GM12878 (cell line): ENCODE measurements around the gene SYNDIG1. TPM values are rescaled to one million over a fixed set of nuclear protein-coding genes. Genes with fewer than 3 reads are reported as not detected.

Experiments
- ATAC-seq: fragments of 200-7000 bp; cut with Tn5 transposase; 3 replicates; pipeline ENCODE4 v1.9.1; 2020; ENCODE audit warnings: mild to moderate bottlenecking, moderate library complexity
- BruUV-seq: library from RNA; stranded (reverse); fragments of 400-500 nt; replicated peaks from 2 replicates; lab custom pipeline; 2021; lab: Mats Ljungman, UMichigan
- CTCF ChIA-PET: fragments of 300-600 bp; sonication (Branson Sonifier 250); formaldehyde crosslinking; extraction: SDS; loops from one replicate; lab custom pipeline; 2021; ENCODE audit warnings: inconsistent platforms; lab: Yijun Ruan, JAX
- POLR2A ChIA-PET: fragments of 350-600 bp; formaldehyde crosslinking; extraction: SDS; loops from one replicate; lab custom pipeline; 2021; ENCODE audit warnings: inconsistent platforms; lab: Charles Lee
- RAD21 ChIA-PET: fragments of 300-600 bp; sonication (Branson Sonifier 250); formaldehyde crosslinking; loops from one replicate; lab custom pipeline; 2023; ENCODE audit warnings: antibody characterized with exemption; ENCODE audit not compliant: unreplicated experiment; lab: Charles Lee
- SMC1A ChIA-PET: fragments of 300-600 bp; sonication (Branson Sonifier 250); formaldehyde crosslinking; loops from one replicate; lab custom pipeline; 2023; ENCODE audit not compliant: unreplicated experiment, uncharacterized antibody; lab: Charles Lee
- DNase-seq: peaks from one replicate; pipeline ENCODE4 v3.0.0-alpha.2; 2011; ENCODE audit warnings: low read depth, low spot score
- FAIRE-seq: peaks from 3 replicates; lab custom pipeline; 2011; peaks lifted over from hg19 to GRCh38; lab: Jason Lieb, UNC
- H2AFZ ChIP-seq: 2 replicates; pipeline ENCODE4 v1.6.0; 2011; ENCODE audit warnings: low read depth, low read length, control low read depth; ENCODE audit not compliant: control insufficient read depth
- H3K27ac ChIP-seq: 2 replicates; pipeline ENCODE4 v1.5.1; 2011; ENCODE audit warnings: control low read depth; ENCODE audit not compliant: control insufficient read depth, insufficient read depth
- H3K27me3 ChIP-seq, 2 experiments: replicated peaks in 1 of 2; 2 replicates each; pipeline versions ENCODE4 v1.6.0 to v1.6.1; 2011; ENCODE audit warnings: low read length in 1 of 2; ENCODE audit not compliant: control insufficient read depth in 2 of 2, insufficient read depth in 2 of 2
- H3K36me3 ChIP-seq, 2 experiments: 2 replicates each; pipeline ENCODE4 v1.5.1; 2011; ENCODE audit warnings: low read length in 1 of 2; ENCODE audit not compliant: control insufficient read depth in 2 of 2, insufficient read depth in 2 of 2
- H3K4me1 ChIP-seq: 2 replicates; pipeline ENCODE4 v1.6.1; 2011; ENCODE audit warnings: mild to moderate bottlenecking, low read length, moderate library complexity, mixed read lengths; ENCODE audit not compliant: control insufficient read depth, insufficient read depth
- H3K4me2 ChIP-seq: 2 replicates; pipeline ENCODE4 v1.6.0; 2011; ENCODE audit warnings: control low read depth; ENCODE audit not compliant: control insufficient read depth, insufficient read depth
- H3K4me3 ChIP-seq: fragments of 200-600 bp; sonication (generic); 2 replicates; pipeline ENCODE4 v1.5.1; 2016
- H3K79me2 ChIP-seq: 2 replicates; pipeline ENCODE4 v1.6.0; 2011; ENCODE audit warnings: low read length; ENCODE audit not compliant: control insufficient read depth, insufficient read depth
- H3K9ac ChIP-seq: 2 replicates; pipeline ENCODE4 v1.8.0; 2011; ENCODE audit warnings: low read length, control low read depth, mixed read lengths; ENCODE audit not compliant: control insufficient read depth, insufficient read depth
- H3K9me3 ChIP-seq: replicated peaks from 3 replicates; pipeline ENCODE4 v1.5.1; 2011; ENCODE audit warnings: mild to moderate bottlenecking, low read length; ENCODE audit not compliant: control insufficient read depth, insufficient read depth
- H4K20me1 ChIP-seq: 2 replicates; pipeline ENCODE4 v1.6.0; 2011; ENCODE audit not compliant: control insufficient read depth, insufficient read depth
- CBX3 ChIP-seq: fragments of 200-600 bp; sonication (generic); IDR thresholded peaks from 2 replicates; pipeline ENCODE4 v1.6.1; 2016; ENCODE audit warnings: low read depth, borderline replicate concordance
- CTCF ChIP-seq, 3 experiments: IDR thresholded peaks in 2 of 3; conservative IDR thresholded peaks in 1 of 3; 2 replicates each; pipeline ENCODE4 v1.5.1; 2011; ENCODE audit warnings: low read depth in 3 of 3, low read length in 3 of 3, mild to moderate bottlenecking in 3 of 3, control low read depth in 2 of 3, moderate library complexity in 2 of 3, inconsistent platforms in 1 of 3, mixed read lengths in 1 of 3; ENCODE audit not compliant: control insufficient read depth in 2 of 3, insufficient read depth in 1 of 3; ENCODE audit errors: extremely low read depth in 1 of 3
- ELK1 ChIP-seq: IDR thresholded peaks from 2 replicates; pipeline ENCODE4 v1.6.1; 2012; ENCODE audit warnings: low read depth, low read length, improper control_type of control experiment
- EP300 ChIP-seq, 2 experiments: fragments of 150-350 bp in 1 of 2; IDR thresholded peaks; 2 replicates each; pipeline ENCODE4 v1.6.1; 2011 to 2012; ENCODE audit warnings: low read depth in 2 of 2, low read length in 2 of 2, borderline replicate concordance in 1 of 2, improper control_type of control experiment in 1 of 2, inconsistent platforms in 1 of 2; ENCODE audit not compliant: control insufficient read depth in 1 of 2
- ESRRA ChIP-seq: IDR thresholded peaks from 2 replicates; pipeline ENCODE4 v1.6.1; 2012; ENCODE audit warnings: mild to moderate bottlenecking, low read length, improper control_type of control experiment
- PML ChIP-seq: IDR thresholded peaks from 2 replicates; pipeline ENCODE4 v1.6.1; 2012; ENCODE audit warnings: low read length, inconsistent platforms
- SIX5 ChIP-seq: IDR thresholded peaks from 2 replicates; pipeline ENCODE4 v1.6.1; 2011; ENCODE audit warnings: mild to moderate bottlenecking, low read depth, low read length, moderate library complexity; ENCODE audit not compliant: severe bottlenecking
- SREBF1 ChIP-seq: IDR thresholded peaks from 2 replicates; pipeline ENCODE4 v1.6.1; 2012; ENCODE audit warnings: mild to moderate bottlenecking, low read length
- SREBF2 ChIP-seq: IDR thresholded peaks from 2 replicates; pipeline ENCODE4 v1.6.1; 2012; ENCODE audit warnings: mild to moderate bottlenecking, low read length
- SRF ChIP-seq, 2 experiments: IDR thresholded peaks; 2 replicates each; pipeline ENCODE4 v1.6.1; 2011; ENCODE audit warnings: low read depth in 2 of 2, low read length in 2 of 2, mild to moderate bottlenecking in 1 of 2, moderate library complexity in 1 of 2
- WGBS: methylation state at CpG from one replicate; pipeline ENCODE4 v1.1.6; 2016; ENCODE audit warnings: low lambda C conversion rate; ENCODE audit not compliant: insufficient replicate concordance, insufficient coverage; ENCODE audit errors: missing lambda C conversion rate; 5-methylcytosine and 5-hydroxymethylcytosine counted together
- in situ Hi-C: fragments of 300-500 bp; cut with MboI; formaldehyde crosslinking; loops from 9 replicates; pipeline ENCODE4 v1.14.3; 2018; ENCODE audit warnings: mixed read lengths
- intact Hi-C: fragments of 100-400 bp; cut with micrococcal nuclease; formaldehyde crosslinking; loops from one replicate; pipeline ENCODE4 v1.14.2; 2022; ENCODE audit not compliant: unreplicated experiment
- polyA plus RNA-seq, 11 experiments: library from polyadenylated mRNA; depleted of rRNA in 4 of 11; unstranded in 6 of 11; stranded (reverse) in 5 of 11; fragments of >200 nt; fragmentation: Nextera tagmentation in 4 of 11; fragmentation: Illumina TruSeq in 1 of 11; extraction: Ambion mirVana in 4 of 11; extraction: Trizol in 1 of 11; gene quantifications; 1 replicate in 1 of 11; 2 replicates in 10 of 11; pipeline versions ENCODE4 v1.2.1 to v1.2.3, GENCODE V29; 2011 to 2016; ENCODE audit warnings: inconsistent platforms in 2 of 11, missing spikeins in 2 of 11, low read depth in 1 of 11
- total RNA-seq, 4 experiments: library from RNA; depleted of rRNA in 3 of 4; stranded (reverse); fragments of >200 nt in 3 of 4; fragmentation: Illumina TruSeq in 1 of 4; extraction: Trizol in 1 of 4; gene quantifications; 2 replicates each; pipeline versions ENCODE4 v1.2.1 to v1.2.3, GENCODE V29; 2013 to 2021

SYNDIG1 gene
- total and polyA plus RNA-seq, 10 of the 15 experiments (the other 5 are each of a cell fraction or from before 2014, with no cell fraction given): not detected

- no peaks in the 10 kb centered on the region for H3K79me2 ChIP-seq
- intact Hi-C loops: no loop called here
- ChIA-PET POLR2A (no interaction called here), SMC1A (no interaction called here), CTCF (no interaction called here), RAD21 (no interaction called here)
- no peak overlapping the region for H3K9ac ChIP-seq
- WGBS: 43% methylated on average over 16 of the region's 16 CpGs
- TF ChIP-seq SREBF1 (no peak), CBX3 (no peak), SREBF2 (no peak), EP300 (IDR thresholded peaks at IDR 0.05; ENCODE audit: borderline replicate concordance in 1 of 2, control insufficient read depth in 1 of 2, low read depth in 2 of 2, low read length in 2 of 2) (no peak), PML (no peak), CTCF (IDR thresholded peaks at IDR 0.05 in 2 of 3, conservative IDR thresholded peaks at IDR 0.05 in 1 of 3; ENCODE audit: control insufficient read depth in 2 of 3, extremely low read depth in 1 of 3, insufficient read depth in 1 of 3, low read depth in 3 of 3, low read length in 3 of 3) (no peak), ELK1 (no peak), SIX5 (no peak), SRF (IDR thresholded peaks at IDR 0.05; ENCODE audit: low read depth in 2 of 2, low read length in 2 of 2) (no peak), ESRRA (no peak)
- no peaks in the 10 kb centered on the region for H3K9me3 ChIP-seq
- H4K20me1 ChIP-seq: no peaks in the 10 kb centered on the region
- no peak overlapping the region for H2AFZ ChIP-seq
- in situ Hi-C loops: no loop called here
- H3K36me3 ChIP-seq: no peaks in the 10 kb centered on the region
- H3K27ac ChIP-seq: no peak overlapping the region
- H3K4me3 ChIP-seq: no peak overlapping the region
- no peak for ATAC-seq
- FAIRE-seq: no peak
- no TSS peak for BruUV-seq
- no peak overlapping the region for H3K4me2 ChIP-seq
- H3K27me3 ChIP-seq: no peaks in the 10 kb centered on the region
- no peaks in the 10 kb centered on the region for H3K4me1 ChIP-seq
- no peak for DNase-seq
Observed at GRCh38 chr20:24492031-24492607, 22.7 kb downstream of the SYNDIG1 start.
